Measurements from ENCODE around the gene SNCG.
"Not testable (repeated sequence)": the region's sequence is repeated elsewhere in the genome, so short reads cannot be mapped to it uniquely, and the experiment has no call there.

Gene SNCG

GRCh38 chr10:86936661-86937501 lies 21.5 kb upstream of the SNCG start:
- DNase-seq (ENCODE audit: low spot score), result no peak

GRCh38 chr10:86937502-86938154 lies 20.8 kb upstream of the SNCG start:
- no peak for DNase-seq (ENCODE audit: low spot score)
- no peak for TF ChIP-seq CTCF (IDR thresholded peaks at IDR 0.05; ENCODE audit: extremely low read depth, missing control alignments)

More at GRCh38 chr10:86936661-86937501, 21.5 kb upstream of the SNCG start:
- no peak for TF ChIP-seq CTCF (IDR thresholded peaks at IDR 0.05; ENCODE audit: extremely low read depth, missing control alignments)

GRCh38 chr10:86938260-86938659 lies 20.1 kb upstream of the SNCG start:
- no peak for TF ChIP-seq CTCF (IDR thresholded peaks at IDR 0.05; ENCODE audit: extremely low read depth, missing control alignments)

GRCh38 chr10:86940076-86940475 lies 18.3 kb upstream of the SNCG start:
- not testable (repeated sequence) for DNase-seq (ENCODE audit: low spot score)

More at GRCh38 chr10:86938260-86938659, 20.1 kb upstream of the SNCG start:
- DNase-seq (ENCODE audit: low spot score), result no peak

- no peak for TF ChIP-seq CTCF (IDR thresholded peaks at IDR 0.05; ENCODE audit: extremely low read depth, missing control alignments)
- DNase-seq (ENCODE audit: low spot score), result no peak
These were observed 17.7 kb upstream of the SNCG start for GRCh38 chr10:86940677-86941076.

GRCh38 chr10:86941426-86941825 lies 17.0 kb upstream of the SNCG start:
- TF ChIP-seq CTCF (IDR thresholded peaks at IDR 0.05; ENCODE audit: extremely low read depth, missing control alignments), result no peak

GRCh38 chr10:86941991-86942421 lies 16.4 kb upstream of the SNCG start:
- DNase-seq (ENCODE audit: low spot score), result no peak
- TF ChIP-seq CTCF (IDR thresholded peaks at IDR 0.05; ENCODE audit: extremely low read depth, missing control alignments), result no peak

More at GRCh38 chr10:86941426-86941825, 17.0 kb upstream of the SNCG start:
- DNase-seq (ENCODE audit: low spot score), result no peak
